GM21515 (cell line): ENCODE measurements around the gene TUBGCP6.
"Not testable (repeated sequence)": the region's sequence is repeated elsewhere in the genome, so short reads cannot be mapped to it uniquely, and the experiment has no call there.

Experiments used
- ATAC-seq: cut with Tn5 transposase; IDR thresholded peaks from one replicate; pipeline ENCODE4 v1.9.1; 2021; ENCODE audit not compliant: unreplicated experiment

The TUBGCP6 gene

DNA sequence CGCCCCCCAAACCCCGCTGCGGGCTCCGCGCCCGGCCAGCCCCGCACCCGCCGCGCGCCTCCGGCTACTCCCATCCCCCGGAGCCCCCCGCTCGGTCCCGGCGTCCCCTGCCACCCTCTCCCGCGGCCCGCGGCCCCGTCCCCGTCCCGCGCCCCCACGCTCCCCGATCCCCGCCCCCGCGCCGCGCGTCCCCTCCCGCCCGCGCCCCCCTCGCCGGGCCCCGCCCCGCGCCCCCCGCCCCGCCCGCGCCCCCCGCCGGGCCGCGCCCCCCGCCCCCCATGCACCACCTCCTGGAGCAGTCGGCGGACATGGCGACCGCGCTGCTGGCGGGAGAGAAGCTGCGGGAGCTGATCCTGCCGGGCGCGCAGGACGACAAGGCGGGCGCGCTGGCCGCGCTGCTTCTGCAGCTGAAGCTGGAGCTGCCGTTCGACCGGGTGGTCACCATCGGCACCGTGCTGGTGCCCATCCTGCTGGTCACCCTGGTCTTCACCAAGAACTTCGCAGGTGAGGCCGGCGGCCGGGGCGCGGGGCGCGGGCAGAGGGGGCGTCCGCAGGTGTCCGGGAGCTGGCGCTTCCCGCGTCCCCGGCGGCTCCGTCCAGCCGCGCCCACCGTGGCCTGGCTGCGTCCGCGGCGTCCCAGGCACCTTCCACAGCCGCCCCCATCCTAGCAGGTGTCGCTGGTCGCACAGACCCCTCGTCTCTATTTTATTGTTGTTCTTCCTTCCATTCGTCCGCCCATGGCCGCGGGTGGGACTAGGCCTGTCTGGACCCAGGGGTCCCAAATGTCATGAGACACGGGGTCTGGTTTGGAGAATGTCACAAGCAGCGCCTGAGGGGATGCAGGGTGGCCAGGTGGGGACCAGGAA lies 74.1 kb downstream of the TUBGCP6 start, which contains the start of gene PANX2:
TSS of gene PANX2 (plus strand) at position 279 of the 866 bp plus-strand sequence. CDS start at position 279, 0 bp downstream.
- ATAC-seq: no peak

DNA sequence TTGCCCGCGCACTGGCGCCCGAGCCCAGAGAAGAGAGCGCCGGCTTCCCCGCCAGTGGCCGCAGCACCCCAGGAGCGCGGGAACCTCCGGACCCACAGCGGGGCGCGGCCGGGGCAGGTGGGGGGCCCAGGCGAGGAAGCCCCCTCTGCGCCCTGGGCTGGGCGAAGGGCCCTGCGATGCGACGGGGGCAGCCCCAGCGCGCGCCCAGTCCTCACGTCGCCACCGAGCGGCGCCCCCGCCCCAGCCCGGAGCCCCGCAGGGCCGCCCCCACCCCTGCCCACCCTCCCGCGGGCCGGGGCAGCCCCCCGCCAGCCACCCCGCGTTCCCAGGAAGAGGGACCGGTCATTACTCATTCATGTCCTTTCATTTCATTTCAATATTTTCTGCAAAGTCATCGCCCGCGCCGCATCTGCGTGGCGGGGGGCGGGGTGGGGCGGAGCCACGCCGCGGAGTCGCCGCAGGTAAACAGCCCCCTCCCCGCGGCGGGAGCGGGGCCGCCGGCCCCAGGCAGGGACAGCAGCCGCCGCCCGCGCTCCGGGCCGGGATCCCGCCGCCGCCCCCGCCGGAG lies 75.0 kb downstream of the TUBGCP6 start:
- ATAC-seq: no peak

DNA sequence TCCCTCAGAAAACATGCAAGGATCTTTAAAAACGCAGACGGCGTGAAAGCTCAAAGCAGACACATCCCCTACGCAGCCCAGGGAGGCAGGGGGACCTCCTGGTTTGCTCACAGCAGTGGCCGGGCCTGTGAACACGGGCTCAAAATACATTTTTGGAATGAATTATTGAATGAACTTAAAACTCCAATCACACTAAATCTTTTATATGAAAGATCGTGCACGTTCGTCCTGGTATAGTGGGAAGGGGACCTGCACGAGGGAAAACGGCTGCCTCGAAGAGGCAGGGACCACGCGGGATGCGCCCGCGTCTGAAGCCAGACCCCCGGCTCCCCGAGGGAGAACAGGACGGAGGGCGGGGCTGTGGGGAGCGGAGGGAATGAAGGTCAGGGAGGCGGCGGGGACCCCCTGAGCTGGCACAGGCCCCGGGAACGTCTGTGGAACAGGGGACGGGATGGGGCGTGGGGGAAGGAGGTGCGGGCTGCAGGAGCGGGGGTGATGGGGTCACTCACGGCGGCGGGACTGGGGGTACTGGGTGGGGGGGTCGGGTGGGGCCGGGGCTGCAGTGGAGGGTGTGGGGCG lies 75.6 kb downstream of the TUBGCP6 start:
- no peak for ATAC-seq

DNA sequence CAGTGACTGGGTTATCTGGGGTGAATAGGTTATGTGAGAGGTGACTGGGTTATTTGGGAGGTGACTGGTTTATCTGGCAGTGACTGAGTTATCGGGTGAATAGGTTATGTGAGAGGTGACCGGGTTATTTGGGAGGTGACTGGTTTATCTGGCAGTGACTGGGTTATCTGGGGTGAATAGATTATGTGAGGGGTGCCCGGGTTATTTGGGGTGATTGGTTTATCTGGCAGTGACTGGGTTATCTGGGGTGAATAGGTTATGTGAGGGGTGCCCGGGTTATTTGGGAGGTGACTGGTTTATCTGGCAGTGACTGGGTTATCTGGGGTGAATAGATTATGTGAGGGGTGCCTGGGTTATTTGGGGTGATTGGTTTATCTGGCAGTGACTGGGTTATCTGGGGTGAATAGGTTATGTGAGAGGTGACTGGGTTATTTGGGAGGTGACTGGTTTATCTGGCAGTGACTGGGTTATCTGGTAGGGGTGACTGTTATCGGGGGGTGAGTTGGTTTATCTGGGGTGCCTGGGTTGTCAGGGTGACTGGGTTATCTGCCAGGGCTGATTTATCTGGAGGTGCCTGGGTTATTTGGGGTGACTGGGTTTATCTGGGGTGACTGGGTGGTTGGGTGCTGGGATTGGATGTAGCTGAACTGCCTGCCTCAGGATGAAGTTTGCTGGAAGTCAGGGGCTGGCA lies 76.2 kb downstream of the TUBGCP6 start:
- ATAC-seq: not testable (repeated sequence)

DNA sequence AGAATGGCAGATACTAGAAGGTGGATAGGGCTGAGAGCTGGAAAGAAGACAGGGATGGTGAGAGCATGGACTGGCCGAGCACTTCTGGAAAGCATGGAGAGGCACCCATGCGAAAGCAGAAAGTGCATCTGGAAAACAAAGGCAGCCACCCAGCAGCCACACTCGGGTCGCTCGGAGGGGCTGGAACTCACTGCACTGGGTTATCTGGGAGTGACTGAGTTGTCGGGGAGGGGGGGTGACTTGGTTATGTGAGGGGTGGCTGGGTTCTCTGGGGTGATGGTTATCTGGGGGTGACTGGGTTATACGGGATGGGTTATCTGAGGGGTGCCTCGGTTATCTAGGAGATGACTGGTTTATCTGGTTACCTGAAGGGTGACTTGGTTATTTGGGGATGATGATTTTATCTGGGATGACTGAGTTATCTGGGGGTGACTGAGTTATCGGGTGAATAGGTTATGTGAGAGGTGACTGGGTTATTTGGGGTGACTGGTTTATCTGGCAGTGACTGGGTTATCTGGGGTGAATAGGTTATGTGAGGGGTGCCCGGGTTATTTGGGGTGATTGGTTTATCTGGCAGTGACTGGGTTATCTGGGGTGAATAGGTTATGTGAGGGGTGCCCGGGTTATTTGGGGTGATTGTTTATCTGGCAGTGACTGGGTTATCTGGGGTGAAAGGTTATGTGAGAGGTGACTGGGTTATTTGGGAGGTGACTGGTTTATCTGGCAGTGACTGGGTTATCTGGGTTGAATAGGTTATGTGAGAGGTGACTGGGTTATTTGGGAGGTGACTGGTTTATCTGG lies 76.9 kb downstream of the TUBGCP6 start:
- ATAC-seq: no peak
